ENCODE data around the gene ANO2.

Gene ANO2

DNA sequence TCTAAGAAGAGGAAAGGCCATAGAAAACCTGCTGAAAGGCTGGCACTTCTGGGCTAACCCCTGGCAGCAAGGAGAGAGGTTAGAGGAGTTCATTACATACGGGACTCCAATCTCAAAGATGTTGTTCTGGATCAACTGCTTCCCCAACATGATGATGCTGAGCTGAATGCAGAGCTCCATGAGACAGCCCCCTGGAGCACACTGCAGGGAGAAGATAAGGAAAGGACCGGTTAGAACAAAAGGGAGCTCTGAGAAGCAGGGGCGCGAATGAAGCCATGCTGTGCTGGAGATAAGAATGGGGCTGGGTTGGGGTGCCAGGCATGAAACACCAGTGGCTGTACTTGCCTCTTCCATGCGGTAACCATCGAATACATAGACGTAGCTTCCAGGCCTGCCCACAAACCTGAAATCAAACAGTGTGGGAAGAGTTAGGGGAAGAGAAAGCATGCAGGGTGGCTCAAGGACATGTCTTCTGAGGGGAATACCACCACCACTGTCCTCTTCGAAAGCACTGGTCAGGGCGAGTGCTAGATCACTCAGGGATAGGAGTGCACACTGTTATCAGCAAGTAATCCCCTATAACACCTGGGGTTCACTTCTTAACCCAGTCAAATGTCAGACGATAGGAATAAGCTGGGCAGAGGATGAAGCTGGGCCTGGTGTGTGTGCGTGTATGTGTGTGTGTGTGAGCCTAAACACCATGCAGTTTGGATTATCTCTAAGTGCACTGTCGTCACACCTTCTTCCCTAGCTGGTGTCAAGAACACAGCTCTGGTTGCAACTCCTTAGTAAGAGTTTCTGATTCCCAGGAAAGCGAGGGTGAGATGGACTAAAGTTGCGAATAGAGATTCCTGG is 332.3 kb downstream of the ANO2 start:
- DNase-seq = no peak

DNA sequence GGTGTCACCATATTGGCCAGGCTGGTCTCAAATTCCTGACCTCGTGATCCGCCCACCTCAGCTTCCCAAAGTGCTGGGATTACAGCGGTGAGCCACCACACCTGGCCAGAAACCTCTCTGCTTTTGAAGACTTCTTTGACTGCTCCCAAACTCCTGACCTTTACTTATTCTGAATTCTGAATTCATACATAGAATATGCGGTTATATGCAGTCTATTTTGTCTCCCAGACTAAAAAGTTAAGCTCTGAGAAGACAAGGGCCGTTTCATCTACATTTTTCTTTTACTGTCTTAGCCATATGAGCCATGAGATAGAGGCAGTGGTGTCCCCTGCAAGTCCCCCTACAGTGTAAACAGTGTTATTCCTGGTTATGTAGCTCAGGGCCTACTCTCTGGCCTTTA is 333.9 kb downstream of the ANO2 start:
- no peak for DNase-seq

DNA sequence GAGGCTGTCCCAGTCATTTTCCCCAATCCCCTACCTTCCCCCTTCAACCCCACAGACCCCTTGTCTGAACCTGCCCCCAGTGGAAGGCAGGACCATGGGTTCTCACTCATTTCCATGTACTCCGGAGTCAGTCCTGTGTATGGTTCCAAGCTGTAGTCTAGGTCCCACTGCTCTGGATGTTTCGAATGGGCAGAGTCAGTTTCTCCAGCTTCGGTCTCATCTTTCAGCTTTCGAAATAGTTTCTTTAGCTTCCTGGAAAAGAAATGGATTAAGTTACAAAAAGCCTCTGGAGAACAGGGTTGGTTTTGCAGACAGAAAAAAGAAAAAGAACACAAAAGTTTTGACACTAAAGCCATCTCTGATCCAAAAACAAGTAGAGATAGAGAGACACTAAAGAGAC is 345.7 kb downstream of the ANO2 start:
- no peak for DNase-seq

DNA sequence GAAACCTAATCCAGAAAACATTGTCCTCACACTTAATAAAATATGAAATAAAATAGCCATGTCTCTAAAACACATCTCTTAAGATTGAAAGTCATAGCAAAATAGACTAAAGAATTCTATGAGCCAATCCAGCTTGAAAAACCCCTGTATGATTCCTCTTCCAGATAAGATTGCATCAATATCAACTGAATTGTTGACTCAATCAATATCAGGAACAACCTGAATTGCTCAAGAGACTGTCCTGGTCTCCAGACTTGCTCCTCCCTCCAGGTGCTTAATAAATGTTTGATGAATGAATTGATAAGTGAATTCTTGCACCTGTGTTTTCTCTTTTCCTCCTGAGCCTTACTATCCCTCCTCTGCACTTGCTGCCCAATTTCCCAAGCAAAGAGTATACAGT is 351.1 kb downstream of the ANO2 start:
- no peak for DNase-seq

DNA sequence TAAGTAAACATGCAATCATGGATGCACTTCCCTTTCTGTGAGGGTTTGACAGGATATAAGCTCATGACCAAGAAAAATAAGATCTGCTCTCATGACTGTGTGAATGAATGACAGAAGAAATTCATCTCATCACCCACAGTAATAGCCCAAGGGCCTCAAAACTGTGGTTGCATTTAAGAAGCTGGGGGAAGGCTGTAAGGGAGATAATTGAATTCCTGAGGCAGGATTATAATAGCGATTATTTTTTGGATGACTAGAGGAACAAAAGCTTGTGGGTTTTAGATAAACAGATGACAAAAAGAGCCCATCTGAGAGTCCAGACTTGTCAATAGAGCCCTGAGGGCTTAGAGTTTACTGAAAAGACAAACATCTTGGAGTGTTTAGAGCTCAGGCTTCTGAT is 352.0 kb downstream of the ANO2 start:
- no peak for DNase-seq

DNA sequence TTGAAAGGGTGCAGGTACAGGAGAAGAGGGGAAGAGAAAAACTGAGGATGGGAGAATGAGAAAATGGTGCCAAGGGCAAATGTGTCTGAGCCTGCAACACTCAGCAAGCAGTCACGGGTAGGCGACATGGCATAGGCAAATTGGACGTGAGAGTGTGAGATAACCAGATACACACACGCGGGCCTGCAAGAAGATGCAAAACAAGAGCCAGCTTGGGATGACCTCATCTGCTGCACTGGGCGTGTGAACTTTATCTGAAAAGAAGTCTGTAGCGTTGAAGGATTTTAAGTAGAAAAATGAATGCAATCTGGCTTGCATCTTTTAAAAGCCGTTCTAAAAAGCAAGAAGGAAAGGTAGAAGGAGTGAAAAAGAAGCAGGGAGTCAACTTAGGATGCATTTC is 352.7 kb downstream of the ANO2 start:
- DNase-seq = no peak

DNA sequence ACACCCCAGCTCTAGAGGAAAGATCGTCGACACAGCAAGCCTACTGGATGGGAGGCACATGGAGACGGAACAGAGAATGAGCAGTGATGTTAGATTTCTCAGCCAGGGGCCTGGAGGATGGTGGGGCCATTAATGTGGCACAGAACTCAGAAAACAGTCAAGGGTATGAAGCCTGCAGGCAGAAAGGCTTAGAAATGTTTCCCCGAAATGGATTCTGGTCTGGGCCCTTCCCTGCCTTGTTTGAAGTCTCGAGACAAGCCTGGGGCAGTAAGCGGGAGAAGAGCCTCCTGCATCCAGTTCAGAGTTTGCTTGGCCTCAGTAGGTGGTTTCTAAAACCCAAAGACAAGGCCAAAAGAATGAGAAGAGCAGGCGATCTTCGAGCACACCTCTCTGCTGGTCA is 354.7 kb downstream of the ANO2 start:
- DNase-seq = no peak

DNA sequence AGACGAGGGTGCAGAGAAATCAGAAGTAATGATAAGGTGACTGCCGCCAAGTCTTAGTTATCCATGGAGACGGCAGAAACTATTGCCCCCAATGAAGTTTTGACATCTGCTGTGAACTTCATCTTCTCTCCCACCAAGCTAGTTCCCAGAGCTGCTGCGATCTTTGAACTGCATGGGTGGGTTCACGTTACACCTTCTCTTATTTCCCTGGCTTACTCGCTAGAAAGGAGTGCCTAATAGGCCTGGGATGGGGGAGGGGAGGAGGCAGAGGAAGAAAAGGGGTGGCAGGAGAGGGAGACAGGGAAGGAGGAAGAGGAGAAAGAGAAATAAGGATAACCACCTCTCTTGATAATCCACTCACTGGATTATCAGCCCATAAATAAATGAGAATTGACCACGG is 356.0 kb downstream of the ANO2 start:
- DNase-seq = no peak

DNA sequence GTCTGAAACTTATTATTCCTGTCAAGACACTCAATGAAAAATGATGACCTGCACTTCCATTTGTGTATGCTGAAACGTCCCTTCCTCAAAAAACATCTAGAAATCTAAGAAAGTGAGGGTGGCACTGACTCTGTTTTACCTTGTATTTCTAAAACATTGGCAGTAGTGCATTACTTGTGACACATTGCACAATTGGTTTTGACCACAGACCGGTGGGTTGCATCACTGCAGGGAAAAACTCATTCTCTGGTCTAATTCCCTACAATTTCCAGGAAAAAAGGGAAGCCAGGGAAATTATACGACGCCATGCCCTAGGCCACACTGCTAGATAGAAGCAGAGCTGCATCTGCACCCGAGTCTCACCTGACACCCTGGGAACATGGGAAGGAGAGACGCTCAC is 356.5 kb downstream of the ANO2 start:
- DNase-seq = no peak

DNA sequence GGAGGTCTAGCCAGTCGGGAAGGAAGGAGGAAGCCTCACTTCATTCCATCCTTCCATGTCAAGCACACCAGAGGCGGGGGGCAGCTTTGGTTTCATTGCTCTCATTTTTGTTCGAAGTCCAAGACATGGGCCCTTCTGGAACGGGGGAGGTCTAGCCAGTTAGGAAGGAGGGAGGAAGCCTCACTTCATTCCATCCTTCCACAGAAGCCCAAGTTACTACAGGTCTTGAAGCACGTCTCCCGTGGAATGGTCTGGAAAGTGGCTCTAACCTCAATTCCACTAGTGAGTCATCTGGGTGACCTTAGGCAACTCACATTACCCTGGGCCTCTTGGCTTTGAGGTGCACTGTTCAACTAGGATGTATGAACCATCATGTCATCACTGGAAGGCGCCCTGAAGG is 356.9 kb downstream of the ANO2 start:
- DNase-seq = no peak

DNA sequence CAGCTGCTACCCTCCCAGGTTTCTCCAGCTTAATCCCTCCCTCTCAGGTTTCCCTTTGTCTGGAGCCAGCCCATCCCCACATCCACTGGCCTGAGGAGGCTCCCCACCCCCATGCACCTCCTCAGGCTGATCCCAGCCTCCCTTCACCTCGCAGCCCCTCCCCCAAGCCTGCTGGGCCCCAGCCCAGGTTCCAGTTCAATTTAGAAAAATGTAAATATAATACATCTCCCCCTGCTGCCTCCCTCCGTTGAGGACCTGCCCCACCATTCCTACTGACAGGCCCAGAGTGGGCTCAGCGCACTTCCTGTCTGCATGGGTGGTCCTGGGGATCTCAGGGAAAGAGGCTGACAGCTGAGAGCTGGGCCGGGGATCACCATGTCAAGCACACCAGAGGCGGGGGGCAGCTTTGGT is 357.3 kb downstream of the ANO2 start:
- DNase-seq = no peak

DNA sequence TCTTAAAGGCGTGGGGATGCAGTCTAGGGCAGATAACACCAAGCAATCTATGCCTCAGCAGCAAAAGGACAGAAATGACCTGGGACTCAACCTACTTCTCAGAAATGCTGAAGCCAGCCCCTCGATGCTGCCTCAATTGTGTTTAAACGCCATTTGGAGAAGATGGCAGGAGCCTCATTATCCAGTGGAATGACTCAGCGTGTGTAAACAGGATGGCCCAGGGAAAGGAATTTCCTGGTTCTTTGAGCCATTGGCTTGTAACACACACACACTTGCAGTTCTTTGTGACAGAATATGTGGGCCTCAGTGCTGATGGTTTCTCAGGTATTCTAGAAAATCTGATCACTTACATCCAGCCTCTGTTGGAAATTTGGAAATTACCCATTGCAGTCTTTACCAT is 358.9 kb downstream of the ANO2 start:
- DNase-seq = no peak

DNA sequence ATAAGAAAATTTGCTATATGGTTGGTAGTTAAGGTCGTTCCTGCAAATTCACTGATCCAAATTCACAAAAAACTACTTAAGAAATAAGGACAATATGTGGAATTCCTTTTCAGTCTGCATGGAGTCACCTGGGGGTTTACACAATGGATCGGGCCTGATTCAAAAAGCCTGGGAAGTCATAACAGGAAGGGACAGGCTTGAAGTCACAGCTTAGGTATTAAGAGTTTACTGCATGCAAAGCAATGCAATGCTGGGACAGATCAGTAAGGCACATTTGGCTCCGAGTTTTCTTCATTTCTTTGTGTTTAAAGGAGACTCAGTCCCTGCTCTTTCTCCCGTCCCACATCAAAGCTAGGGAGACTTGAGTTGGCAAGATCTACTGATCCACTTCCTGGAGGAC is 359.9 kb downstream of the ANO2 start:
- no peak for DNase-seq

DNA sequence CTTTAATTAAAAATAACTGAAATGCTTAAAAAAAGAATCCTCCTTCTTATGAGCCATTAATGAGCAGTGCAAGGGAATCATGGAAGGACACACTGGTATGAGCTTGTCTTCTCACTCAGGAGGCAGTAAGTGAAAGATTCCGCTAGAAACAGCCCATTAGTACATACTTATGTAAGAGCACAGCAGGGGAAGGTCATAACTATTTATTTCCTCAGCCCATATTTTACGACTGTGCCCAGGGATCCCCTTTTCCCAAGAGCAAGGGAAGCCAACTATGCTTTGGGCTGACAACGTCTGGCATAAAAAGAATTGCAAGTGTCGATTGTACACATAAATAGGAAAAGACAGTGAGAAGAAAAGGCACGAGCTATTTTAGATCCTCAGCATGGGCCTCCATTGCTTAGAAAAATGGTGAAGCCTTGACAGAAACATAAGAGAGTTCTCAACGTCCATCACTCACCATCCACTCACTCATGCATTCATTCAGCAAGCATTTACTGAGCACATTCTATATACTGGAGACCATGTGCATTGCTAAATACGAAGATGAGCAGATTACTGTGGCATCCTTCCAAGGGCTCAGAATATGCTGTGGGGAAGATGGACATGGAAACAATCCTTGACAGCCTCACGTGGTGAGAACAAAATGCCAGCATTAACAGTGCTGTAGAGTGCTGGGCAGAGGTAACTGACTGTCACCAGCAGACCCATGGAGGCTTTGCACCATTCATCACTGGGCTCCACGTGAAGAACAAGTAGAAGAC is 360.5 kb downstream of the ANO2 start:
- no peak for DNase-seq

DNA sequence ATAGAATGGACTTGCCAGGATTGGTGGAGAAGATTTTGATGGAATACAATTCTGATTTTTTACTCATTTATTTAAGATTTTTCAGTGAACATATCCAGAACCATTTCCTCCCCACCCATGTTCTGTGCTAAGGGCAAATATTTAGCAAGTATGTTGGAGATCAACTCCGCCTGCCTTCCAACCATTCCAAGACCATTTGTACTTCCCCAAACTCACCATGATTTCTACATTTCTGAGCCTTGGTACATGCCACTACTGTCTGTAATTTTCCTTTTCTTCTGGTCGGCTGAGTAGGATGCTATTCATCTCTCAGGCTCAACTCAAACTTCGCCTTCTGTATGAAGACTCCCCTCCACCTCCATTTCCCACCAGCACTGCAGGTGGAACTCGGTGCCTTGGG is 362.5 kb downstream of the ANO2 start:
- no peak for DNase-seq

DNA sequence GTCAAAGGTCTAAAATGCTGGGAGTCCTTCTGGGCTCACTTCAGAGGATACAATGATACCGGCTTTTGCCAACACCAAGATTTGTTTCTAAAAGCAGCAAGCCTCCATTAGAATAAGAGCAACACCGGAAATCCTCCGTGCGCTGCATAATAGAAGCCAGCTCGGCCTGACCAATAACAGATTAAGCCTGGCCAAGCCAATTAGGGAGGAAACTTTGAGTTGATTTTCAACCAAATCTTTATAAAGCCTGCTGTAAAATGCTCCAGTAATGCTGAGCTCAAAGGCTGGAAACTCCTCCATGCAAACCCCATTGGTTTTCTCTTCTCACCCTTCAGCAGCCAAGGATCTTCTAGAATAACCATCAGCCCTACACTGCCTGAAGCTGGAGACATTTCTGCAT is 363.0 kb downstream of the ANO2 start:
- no peak for DNase-seq

DNA sequence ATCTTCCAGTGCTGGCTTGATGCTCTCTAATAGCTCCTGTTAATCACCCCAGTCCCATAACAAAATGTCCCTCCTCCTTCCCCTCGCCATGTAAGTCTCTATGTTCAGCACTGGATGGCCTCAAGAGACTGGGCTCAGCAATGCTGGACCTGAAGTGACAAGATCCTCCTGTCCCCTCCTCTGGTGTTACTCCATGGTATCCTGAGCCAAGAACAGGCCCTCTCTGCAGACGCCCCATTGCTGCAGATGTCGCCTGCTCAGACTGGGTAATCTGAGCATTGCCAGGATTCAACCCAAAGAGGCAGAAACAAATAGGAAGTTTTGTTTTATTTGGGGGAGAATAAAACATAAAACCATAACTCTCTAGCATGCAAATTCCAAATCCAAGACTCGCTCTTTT is 363.4 kb downstream of the ANO2 start:
- DNase-seq = no peak

DNA sequence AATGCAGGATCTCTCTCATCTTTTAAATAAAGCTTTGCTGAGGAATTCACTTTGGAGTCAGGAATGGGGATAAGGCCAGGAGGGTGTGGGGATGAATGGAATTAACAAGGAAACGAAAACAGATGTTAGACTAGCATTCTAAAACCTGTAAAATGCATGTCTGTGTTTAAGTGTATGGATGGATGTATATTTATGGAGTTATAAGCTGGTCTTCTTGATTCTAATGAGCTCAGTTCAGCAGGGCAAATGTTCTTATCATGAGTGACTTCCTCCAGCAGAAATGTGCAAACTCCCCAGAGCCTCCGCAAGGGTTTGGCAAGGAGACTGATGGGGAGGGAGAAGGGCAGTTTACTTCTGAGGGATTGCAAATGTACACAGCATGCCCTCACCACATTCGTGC is 364.0 kb downstream of the ANO2 start:
- no peak for DNase-seq

DNA sequence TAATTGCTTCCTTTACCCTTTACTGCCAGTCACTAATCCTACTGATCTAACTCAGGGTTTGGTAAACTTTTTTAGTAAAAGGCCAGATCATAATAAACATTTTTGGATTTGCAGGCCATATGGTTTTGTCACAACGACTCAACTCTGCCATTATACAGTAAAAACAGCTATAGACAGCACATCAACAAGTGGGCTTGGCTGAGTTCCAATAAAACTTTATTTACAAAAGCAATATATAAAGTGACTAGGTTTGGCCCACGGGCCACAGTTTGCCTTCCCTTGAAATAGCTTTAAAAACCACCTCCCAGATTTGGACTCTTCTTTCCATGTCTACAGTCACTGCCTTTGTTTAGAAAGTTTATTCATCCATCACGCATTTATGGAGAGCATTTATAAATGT is 366.3 kb downstream of the ANO2 start:
- DNase-seq = no peak

DNA sequence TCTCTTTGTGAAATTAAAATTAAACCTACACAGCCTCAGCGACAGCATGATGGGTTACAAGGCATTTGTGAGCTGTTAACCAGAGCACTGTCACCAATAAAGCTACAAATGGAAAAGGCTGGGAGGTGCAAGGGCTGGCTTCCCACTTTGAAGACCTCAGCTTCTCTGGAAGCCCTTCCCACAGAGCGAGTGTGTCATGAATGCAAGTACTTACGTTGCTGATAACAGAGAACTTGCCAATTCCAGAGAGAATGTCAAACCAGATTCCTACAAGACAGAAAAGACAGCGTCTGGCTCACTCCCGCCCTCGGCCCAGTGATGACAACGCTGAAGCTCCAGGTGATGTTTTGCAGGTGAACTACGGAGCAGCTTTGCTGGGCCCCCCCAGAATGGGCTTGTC is 367.3 kb downstream of the ANO2 start:
- no peak for DNase-seq

DNA sequence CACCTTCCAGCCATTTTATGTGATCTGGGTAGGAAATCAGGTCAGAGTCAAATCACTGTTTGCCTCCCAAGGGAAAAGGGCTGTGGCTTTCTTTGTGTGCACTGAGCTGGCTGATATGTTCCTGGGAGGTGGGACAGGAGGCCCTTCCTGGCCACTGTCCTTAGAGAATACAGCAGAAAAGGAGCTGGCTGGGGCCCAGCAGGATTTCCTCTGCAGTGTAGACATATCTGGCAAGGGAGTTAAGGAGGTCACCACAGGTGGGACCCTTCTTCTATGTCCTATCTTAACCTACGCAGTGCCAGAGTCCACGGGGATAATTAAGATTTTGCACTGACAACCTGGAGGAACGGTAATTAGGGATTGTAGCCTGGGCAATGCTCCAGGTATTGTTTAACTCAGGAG is 367.8 kb downstream of the ANO2 start:
- no peak for DNase-seq

DNA sequence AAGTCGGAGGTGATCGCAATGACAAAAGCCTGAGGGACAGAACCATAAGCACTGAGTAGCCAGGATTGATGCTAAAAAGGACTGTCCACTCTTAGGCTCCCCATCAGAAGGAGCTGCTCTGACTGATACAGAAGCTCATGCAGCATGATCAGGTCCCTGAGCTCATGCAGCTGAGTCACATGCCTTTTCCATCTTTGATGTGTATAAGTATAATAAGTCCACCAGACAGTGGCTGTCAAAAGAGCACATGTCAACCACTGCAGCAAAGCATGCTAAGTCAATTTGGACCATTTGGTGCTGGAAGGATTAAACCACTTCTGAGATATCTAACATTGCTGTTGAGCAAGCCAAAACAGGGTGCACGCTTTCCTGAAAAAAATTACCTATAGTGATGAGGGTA is 369.1 kb downstream of the ANO2 start:
- DNase-seq = no peak

DNA sequence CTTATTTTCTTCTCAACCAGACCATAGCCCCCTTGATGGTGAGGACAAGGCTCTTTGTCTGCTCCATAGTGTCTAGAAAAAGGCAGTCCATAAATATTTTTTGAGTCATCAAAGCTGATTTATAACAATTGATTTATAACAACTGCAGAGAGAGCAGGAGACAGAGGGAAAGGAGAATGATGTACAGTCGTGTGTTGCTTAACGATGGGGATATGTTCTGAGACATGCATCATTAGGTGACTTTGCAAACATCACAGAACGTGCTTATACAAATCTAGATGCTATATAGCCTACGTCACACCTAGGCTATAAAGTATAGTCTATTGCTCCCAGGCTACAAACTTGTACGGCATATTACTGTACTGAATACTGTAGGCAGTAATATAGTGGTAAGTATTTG is 369.8 kb downstream of the ANO2 start:
- DNase-seq = no peak

DNA sequence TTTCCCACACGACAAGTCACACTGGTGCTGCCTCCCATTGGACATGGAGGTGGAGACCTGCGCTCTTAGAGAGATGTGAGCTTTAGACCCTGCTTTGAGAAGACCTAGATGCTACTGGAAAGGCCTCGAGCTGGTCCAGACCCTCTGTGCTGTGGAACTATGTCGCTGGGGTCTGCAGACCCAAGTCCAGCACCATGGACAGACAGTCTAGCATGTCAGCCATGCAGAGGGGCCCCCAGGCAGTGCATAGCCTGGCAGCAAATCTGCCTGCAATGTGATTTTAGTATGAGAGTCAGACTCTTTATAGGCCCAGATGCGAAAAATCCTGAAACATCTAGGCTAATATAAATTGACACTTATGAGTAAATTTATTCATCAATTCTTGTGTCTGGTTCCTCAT is 371.7 kb downstream of the ANO2 start:
- no peak for DNase-seq

DNA sequence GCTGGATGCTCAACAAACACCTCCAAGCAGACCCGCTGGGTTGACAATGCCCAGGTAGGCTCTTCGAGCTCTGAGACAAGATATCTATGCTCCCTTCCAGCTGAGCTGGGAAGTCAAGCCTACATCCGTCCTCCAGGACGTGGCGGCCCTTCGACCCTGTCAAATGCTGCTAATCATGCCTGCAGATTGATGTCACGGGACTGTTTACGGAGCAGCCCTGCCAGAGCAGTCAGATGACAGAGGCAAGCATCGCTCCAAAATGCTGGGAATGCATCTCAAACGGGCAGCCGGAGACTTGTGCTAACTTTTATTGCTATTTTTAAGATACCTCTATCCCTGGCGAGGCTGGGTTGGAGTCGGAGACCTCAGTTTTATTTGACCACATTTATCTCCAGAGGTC is 373.9 kb downstream of the ANO2 start:
- no peak for DNase-seq

Measured in NCI-H446 treated with DMSO at 0.1 percent for 48 hours (cell line).